ENCODE measurements around the gene MRPS18A. TPM values are rescaled to one million over a fixed set of nuclear protein-coding genes. Genes with fewer than 3 reads are reported as not detected.

MRPS18A gene
- total and polyA plus RNA-seq, 2 experiments from 2014 or later = 58.6 to 62.7 TPM

- TF ChIP-seq ZNF462 (CRISPR knock-in tag; IDR thresholded peaks at IDR 0.05) = no peak
Measured at GRCh38 chr6:43669922-43670622, 17.5 kb downstream of the MRPS18A start (continued).

DNA sequence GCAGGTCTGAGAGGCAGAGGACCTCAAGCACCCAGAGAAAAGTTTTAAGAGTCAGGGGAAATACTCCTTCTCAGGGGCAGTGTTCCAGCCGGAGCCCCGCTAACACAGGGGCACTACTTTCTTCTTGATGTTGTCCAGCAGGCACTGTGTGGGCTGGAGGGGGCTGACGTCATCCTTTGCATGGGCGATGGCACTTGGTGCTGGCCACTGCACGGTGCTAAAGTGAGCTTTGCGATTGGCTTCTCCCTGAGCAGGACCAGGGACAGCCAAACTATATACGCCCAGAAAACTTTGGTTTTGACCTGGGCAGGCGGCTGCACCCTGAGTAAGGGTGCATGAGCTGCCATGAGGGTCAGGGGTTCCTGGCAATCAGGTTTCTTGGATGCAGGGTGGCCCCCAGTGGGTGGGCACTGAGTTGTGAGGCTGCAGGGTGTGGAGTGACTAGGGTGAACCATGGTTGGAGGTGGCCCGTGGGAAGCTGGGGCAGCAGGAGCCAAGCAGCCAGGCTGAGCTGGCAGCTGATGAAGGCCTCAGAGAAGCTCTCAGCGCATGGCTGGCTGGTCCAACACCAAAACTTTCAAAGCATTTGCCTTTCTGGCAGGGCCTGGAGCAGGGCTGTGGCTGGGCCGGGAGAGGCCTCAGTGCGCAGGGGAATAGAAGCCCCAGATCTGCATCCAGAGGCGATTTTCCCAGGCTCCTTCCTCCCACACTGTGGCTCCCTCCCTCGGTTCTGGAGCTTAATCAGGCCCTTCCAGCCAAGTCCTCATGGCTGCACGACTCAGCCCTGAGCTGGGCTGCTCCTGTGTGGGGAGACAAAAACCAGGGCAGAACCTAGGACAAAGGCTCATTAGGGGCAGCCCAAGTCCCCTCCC is 18.3 kb downstream of the MRPS18A start:
- peak; percentile 27 for DNase-seq (ENCODE audit: low spot score)
- Histone ChIP-seq H3F3A (replicated peaks; ENCODE audit: low read depth) (peaks cover 22% of the 10 kb centered on the region; the same call in 1 of the 2 replicates), H3K79me2 (replicated peaks; ENCODE audit: insufficient read depth) (no peaks in the 10 kb centered on the region), H4K20me1 (replicated peaks; ENCODE audit: insufficient read depth) (no peaks in the 10 kb centered on the region; the same call in 1 of the 2 replicates), H3K27ac (ENCODE audit: low read depth) (0 out of 2 replicates have a peak overlapping the region, but pooled peaks have one; percentile 39), H3K4me3 (no peak overlapping the region), H3K9me2 (ENCODE audit: insufficient read depth) (no peaks in the 10 kb centered on the region), H3K36me3 (ENCODE audit: insufficient read depth) (no peaks in the 10 kb centered on the region; the same call in 1 of the 2 replicates), H3K4me1 (ENCODE audit: insufficient read depth) (peaks cover 27% of the 10 kb centered on the region), H3K27me3 (ENCODE audit: insufficient read depth) (no peaks in the 10 kb centered on the region), H2AFZ (no peak overlapping the region), H3K4me2 (peak overlapping the region; percentile 70; the same call in 1 of the 2 replicates)
- Mint-ChIP-seq H3K4me3 (no peak overlapping the region; the same call in 2 of the 3 replicates), H3K9me3 (no peaks in the 10 kb centered on the region), H3K4me1 (peaks cover 31% of the 10 kb centered on the region), H3K36me3 (ENCODE audit: low read depth) (peaks cover 31% of the 10 kb centered on the region), H3K27me3 (ENCODE audit: insufficient read depth, low read depth, poor library complexity) (peaks cover 27% of the 10 kb centered on the region), H3K27ac (peak overlapping the region; percentile 80; the same call in 1 of the 2 replicates)
- peak; percentile 2 for ATAC-seq
- TF ChIP-seq EZH2phosphoT487 (IDR thresholded peaks at IDR 0.05; ENCODE audit: unreplicated experiment) = no peak
- TF ChIP-seq CREB1 (CRISPR knock-in tag; IDR thresholded peaks at IDR 0.05; ENCODE audit: low read depth) = no peak
- no peak for TF ChIP-seq ZNF114 (CRISPR knock-in tag; IDR thresholded peaks at IDR 0.05)
- no peak for TF ChIP-seq JUNB (IDR thresholded peaks at IDR 0.05; ENCODE audit: unreplicated experiment)
- no peak for TF ChIP-seq ZNF331 (CRISPR knock-in tag; IDR thresholded peaks at IDR 0.05; ENCODE audit: low read depth)
- TF ChIP-seq POLR2AphosphoS5 (IDR thresholded peaks at IDR 0.05; ENCODE audit: low read depth) = no peak; the same call in 1 of the 2 replicates
- TF ChIP-seq STAT1 (IDR thresholded peaks at IDR 0.05; ENCODE audit: unreplicated experiment) = no peak

All from GM23338 (cell line).